ENCODE data around the gene EPHA6. TPM values are rescaled to one million over a fixed set of nuclear protein-coding genes. Genes with fewer than 3 reads are reported as not detected.

EPHA6 gene
- polyA plus RNA-seq, 2 of the 4 experiments (the other 2 are of a cell fraction): 0.08 TPM

DNA sequence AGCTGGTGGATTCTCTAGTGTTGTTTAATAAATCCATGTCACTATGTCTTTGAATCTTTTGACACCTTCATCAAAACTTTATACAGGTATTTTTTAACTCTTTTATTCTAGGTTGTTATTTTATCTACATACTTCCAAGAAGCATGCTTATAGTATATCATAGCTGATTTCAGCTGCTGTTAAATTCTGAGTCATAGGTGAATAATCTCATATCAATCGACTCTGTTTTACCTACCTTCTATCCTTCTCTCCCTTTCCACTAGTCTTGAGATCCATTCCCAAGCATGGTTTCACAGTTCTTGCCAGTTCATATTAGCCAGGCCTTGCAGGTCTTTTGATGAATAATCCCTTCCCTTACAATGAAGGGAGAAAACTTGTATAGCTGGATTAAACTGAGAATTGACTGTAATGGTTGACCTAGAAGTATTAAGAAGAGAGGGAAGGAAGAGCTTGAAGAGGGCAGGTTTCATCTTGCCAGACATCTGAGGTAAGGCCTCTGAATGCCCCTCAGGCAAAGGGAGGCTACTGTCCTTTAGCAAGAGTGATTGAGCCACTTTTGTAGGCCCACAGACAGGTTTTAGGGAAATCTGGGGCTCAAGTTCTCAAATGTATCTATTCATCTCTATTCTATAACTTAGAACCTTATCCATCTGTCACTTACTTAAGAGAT, 146.4 kb downstream of the EPHA6 start:
- no peak for DNase-seq (ENCODE audit: low read depth in 1 of 2, low spot score in 1 of 2)
- Histone ChIP-seq H3K4me1 (no peaks in the 10 kb centered on the region), H3K27ac (no peak overlapping the region), H3K4me3 (no peak overlapping the region), H3K9me3 (no peaks in the 10 kb centered on the region), H3K4me2 (no peak overlapping the region)
- WGBS (ENCODE audit: missing lambda C conversion rate): 3% methylated on average over 1 of the region's 1 CpG
- ChIA-PET POLR2A (no interaction called here), CTCF (no interaction called here)
- TF ChIP-seq EP300 (IDR thresholded peaks at IDR 0.05) (no peak), FOXS1 (CRISPR knock-in tag; IDR thresholded peaks at IDR 0.05) (no peak), HOXB13 (CRISPR knock-in tag; IDR thresholded peaks at IDR 0.05; ENCODE audit: low read depth) (no peak), KDM1A (IDR thresholded peaks at IDR 0.05; ENCODE audit: low read depth) (no peak), RARB (CRISPR knock-in tag; IDR thresholded peaks at IDR 0.05) (no peak), MAZ (IDR thresholded peaks at IDR 0.05; ENCODE audit: borderline replicate concordance, low read depth, low read length) (no peak), PHF8 (IDR thresholded peaks at IDR 0.05; ENCODE audit: borderline replicate concordance, low read depth) (no peak), MYC (IDR thresholded peaks at IDR 0.05; ENCODE audit: borderline replicate concordance, low read length) (no peak), JUNB (IDR thresholded peaks at IDR 0.05) (no peak)
- no peak for FAIRE-seq
- no peak for ATAC-seq

DNA sequence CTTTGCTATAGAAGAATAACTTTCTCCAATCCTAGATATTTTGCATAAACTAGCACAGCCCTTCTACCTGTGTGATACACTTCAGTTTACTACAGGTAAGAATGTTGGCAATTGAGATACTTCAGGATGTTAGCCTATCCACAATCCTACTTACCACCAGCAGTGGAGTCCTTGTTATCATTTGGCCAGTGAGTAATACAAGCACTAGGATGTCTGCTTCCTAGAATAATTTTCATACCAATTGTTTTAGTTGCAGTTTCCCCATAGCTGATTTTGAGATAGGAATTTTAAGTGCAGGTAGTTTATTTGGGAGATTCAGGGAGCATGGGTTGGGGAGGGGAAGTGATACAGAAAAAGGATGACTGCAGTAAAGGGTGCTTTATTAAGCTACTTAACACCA, 147.2 kb downstream of the EPHA6 start:
- ChIA-PET POLR2A (no interaction called here), CTCF (interaction anchor here (0.7 kb wide), 1 partner anchor 48 kb away, joined by 3 read pairs; no protein-coding TSS in a partner anchor)
- Histone ChIP-seq H3K9me3 (no peaks in the 10 kb centered on the region), H3K27ac (no peak overlapping the region), H3K4me3 (no peak overlapping the region), H3K4me1 (no peaks in the 10 kb centered on the region), H3K4me2 (no peak overlapping the region)
- TF ChIP-seq MAFK (IDR thresholded peaks at IDR 0.05; ENCODE audit: partially characterized antibody) (no peak), NFE2L2 (conservative IDR thresholded peaks at IDR 0.05; ENCODE audit: low read length) (no peak), TP53 (CRISPR knock-in tag; IDR thresholded peaks at IDR 0.05) (no peak), EP300 (IDR thresholded peaks at IDR 0.05) (no peak), POLR2A (IDR thresholded peaks at IDR 0.05; ENCODE audit: low read length) (no peak), RAD21 (conservative IDR thresholded peaks at IDR 0.05 in 1 of 2, IDR thresholded peaks at IDR 0.05 in 1 of 2) (no peak), REST (IDR thresholded peaks at IDR 0.05) (no peak), PHF8 (IDR thresholded peaks at IDR 0.05; ENCODE audit: borderline replicate concordance, low read depth) (no peak), JUNB (IDR thresholded peaks at IDR 0.05) (no peak), KDM1A (IDR thresholded peaks at IDR 0.05; ENCODE audit: low read depth) (no peak), HDAC2 (IDR thresholded peaks at IDR 0.05) (no peak), ZSCAN20 (CRISPR knock-in tag; IDR thresholded peaks at IDR 0.05) (no peak), FOSL2 (IDR thresholded peaks at IDR 0.05) (no peak), FOSL2 (CRISPR knock-in tag; IDR thresholded peaks at IDR 0.05) (no peak), CBX2 (IDR thresholded peaks at IDR 0.05; ENCODE audit: borderline replicate concordance, low read depth) (no peak), BHLHE40 (IDR thresholded peaks at IDR 0.05; ENCODE audit: low read depth, low read length) (no peak), RCOR1 (IDR thresholded peaks at IDR 0.05; ENCODE audit: low read depth, low read length) (no peak), HOXB13 (CRISPR knock-in tag; IDR thresholded peaks at IDR 0.05; ENCODE audit: low read depth) (no peak), ZNF302 (CRISPR knock-in tag; IDR thresholded peaks at IDR 0.05) (no peak)
- TF ChIP-seq, protein P1, sequence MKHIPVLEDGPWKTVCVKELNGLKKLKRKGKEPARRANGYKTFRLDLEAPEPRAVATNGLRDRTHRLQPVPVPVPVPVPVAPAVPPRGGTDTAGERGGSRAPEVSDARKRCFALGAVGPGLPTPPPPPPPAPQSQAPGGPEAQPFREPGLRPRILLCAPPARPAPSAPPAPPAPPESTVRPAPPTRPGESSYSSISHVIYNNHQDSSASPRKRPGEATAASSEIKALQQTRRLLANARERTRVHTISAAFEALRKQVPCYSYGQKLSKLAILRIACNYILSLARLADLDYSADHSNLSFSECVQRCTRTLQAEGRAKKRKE (CRISPR knock-in tag; IDR thresholded peaks at IDR 0.05; ENCODE audit: low read depth): no peak
- TF ChIP-seq, protein P2, sequence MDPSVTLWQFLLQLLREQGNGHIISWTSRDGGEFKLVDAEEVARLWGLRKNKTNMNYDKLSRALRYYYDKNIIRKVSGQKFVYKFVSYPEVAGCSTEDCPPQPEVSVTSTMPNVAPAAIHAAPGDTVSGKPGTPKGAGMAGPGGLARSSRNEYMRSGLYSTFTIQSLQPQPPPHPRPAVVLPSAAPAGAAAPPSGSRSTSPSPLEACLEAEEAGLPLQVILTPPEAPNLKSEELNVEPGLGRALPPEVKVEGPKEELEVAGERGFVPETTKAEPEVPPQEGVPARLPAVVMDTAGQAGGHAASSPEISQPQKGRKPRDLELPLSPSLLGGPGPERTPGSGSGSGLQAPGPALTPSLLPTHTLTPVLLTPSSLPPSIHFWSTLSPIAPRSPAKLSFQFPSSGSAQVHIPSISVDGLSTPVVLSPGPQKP (IDR thresholded peaks at IDR 0.05; ENCODE audit: low read depth, low read length): no peak
- DNase-seq (ENCODE audit: low read depth in 1 of 2, low spot score in 1 of 2): no peak
- no peak for FAIRE-seq
- no peak for ATAC-seq

Data from A549 (cell line).